Loucy (cell line): ENCODE results near the gene VAV1.
"Not testable (repeated sequence)": the region's sequence is repeated elsewhere in the genome, so short reads cannot be mapped to it uniquely, and the experiment has no call there.

Experiments
- CTCF ChIP-seq: fragments of 200-600 bp; sonication (generic); conservative IDR thresholded peaks from 2 replicates; pipeline ENCODE4 v1.5.1; 2014; ENCODE audit warnings: mild to moderate bottlenecking, antibody characterized with exemption, low read length
- EZH2phosphoT487 ChIP-seq: fragments of 200-600 bp; IDR thresholded peaks from 2 replicates; pipeline ENCODE4 v1.6.1; 2018; ENCODE audit warnings: antibody characterized with exemption, mild to moderate bottlenecking, moderate library complexity, borderline replicate concordance

- not testable (repeated sequence) for TF ChIP-seq CTCF, EZH2phosphoT487
These were observed 3.5 kb downstream of the VAV1 start for GRCh38 chr19:6776045-6776444.
